Astrocyte of the cerebellum (primary cell): ENCODE measurements around the gene RGP1.

ENCODE experiments used
- DNase-seq: peaks from one replicate; pipeline ENCODE4 v3.0.0-alpha.2; 2011; ENCODE audit warnings: low read depth
- H3K4me3 ChIP-seq: 2 replicates; pipeline ENCODE4 v1.5.1; 2011; ENCODE audit warnings: mild to moderate bottlenecking, low read depth, low read length, moderate library complexity
- CTCF ChIP-seq: IDR thresholded peaks from 2 replicates; pipeline ENCODE4 v1.5.1; 2012; ENCODE audit warnings: low read length, low read depth, moderate library complexity, mild to moderate bottlenecking; ENCODE audit errors: missing control alignments
- in situ Hi-C: cut with HindIII; loops from 2 replicates; pipeline ENCODE4 v1.10.0; 2017; ENCODE audit warnings: low sequenced_read_pairs

RGP1 gene

GRCh38 chr9:35748858-35749514, at the start of gene RGP1, which contains the start of gene GBA2:
RGP1 (plus strand) TSS chr9:35749287; CDS start chr9:35749756, 469 bp downstream.
GBA2 (minus strand) TSS chr9:35749228; CDS start chr9:35748704, 524 bp downstream.
- TF ChIP-seq CTCF: no peak
- H3K4me3 ChIP-seq: peak within 1 kb of the TSS; percentile 86
- no peak for DNase-seq
- in situ Hi-C loops: loop anchor here (5.0 kb wide), 1 partner anchor 63 kb away; the partner anchor contains the start of gene SPAG8

GRCh38 chr9:35700031-35700430, 49.1 kb upstream of the RGP1 start:
- DNase-seq: no peak
- in situ Hi-C loops: no loop called here
- no peak overlapping the region for H3K4me3 ChIP-seq
- TF ChIP-seq CTCF: no peak

GRCh38 chr9:35700942-35701341, 48.1 kb upstream of the RGP1 start:
- in situ Hi-C loops: no loop called here
- no peak for DNase-seq
- no peak for TF ChIP-seq CTCF
- no peak overlapping the region for H3K4me3 ChIP-seq

GRCh38 chr9:35702696-35703095, 46.4 kb upstream of the RGP1 start:
- no peak overlapping the region for H3K4me3 ChIP-seq
- in situ Hi-C loops: no loop called here
- DNase-seq: no peak
- TF ChIP-seq CTCF: no peak

GRCh38 chr9:35703906-35704672, 45.0 kb upstream of the RGP1 start:
- no peak for TF ChIP-seq CTCF
- in situ Hi-C loops: no loop called here
- H3K4me3 ChIP-seq: no peak overlapping the region
- DNase-seq: no peak

GRCh38 chr9:35705372-35705771, 43.7 kb upstream of the RGP1 start:
- TF ChIP-seq CTCF: no peak
- DNase-seq: no peak
- in situ Hi-C loops: no loop called here
- no peak overlapping the region for H3K4me3 ChIP-seq
